Measurements from ENCODE around the gene FOXE1. TPM values are rescaled to one million over a fixed set of nuclear protein-coding genes. Genes with fewer than 3 reads are reported as not detected.

Gene FOXE1
- total RNA-seq, 1 experiment from 2014 or later: not detected

DNA sequence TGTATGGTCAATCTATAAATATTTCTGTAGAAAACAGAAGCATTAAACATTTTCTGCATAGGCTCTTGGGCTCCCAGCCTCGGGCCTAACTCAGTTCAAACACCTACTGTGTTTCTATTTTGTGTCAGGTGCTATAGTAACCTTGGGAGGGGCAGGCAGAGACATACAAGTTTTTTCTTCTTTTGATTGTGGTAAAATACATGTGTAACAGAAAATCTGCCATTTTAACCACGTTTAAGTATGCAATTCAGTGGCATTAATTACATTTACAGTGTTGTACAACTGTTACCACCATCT, 40.8 kb upstream of the FOXE1 start:
- H3K4me1 ChIP-seq (ENCODE audit: control insufficient read depth in 1 of 2, insufficient read depth in 2 of 2, low read length in 2 of 2): peaks cover 0 to 6% of the 10 kb centered on the region in 2 experiments; a peak in 2 of 4 replicates

GRCh38 chr9:97813072-97813471, 40.0 kb upstream of the FOXE1 start:
- RAD21 ChIA-PET (ENCODE audit: low non-redundant PET in 1 of 2, low total read pairs in 2 of 2, uncharacterized antibody in 2 of 2, unreplicated experiment in 2 of 2): no interaction called here
- H3K9me2 ChIP-seq (ENCODE audit: insufficient read depth): no peaks in the 10 kb centered on the region
- no peak overlapping the region for H3K9ac ChIP-seq (ENCODE audit: low read length)
- H3K9me3 ChIP-seq (ENCODE audit: control insufficient read depth in 1 of 2, insufficient read depth in 1 of 2, low read depth in 1 of 2, low read length in 2 of 2): no peaks in the 10 kb centered on the region
- no peaks in the 10 kb centered on the region for H3K27me3 ChIP-seq (ENCODE audit: insufficient read depth, low read length)
- DNase-seq (ENCODE audit: low read depth, low spot score) (no peak), ATAC-seq (no peak)
- no peak overlapping the region for H2AFZ ChIP-seq (ENCODE audit: low read depth, low read length, poor library complexity, severe bottlenecking)
- peaks cover 0 to 6% of the 10 kb centered on the region in 2 experiments; a peak in 2 of 4 replicates for H3K4me1 ChIP-seq (ENCODE audit: control insufficient read depth in 1 of 2, insufficient read depth in 2 of 2, low read length in 2 of 2)
- no peaks in the 10 kb centered on the region for H3K79me2 ChIP-seq (ENCODE audit: insufficient read depth, low read length)
- POLR2A ChIA-PET: no interaction called here
- intact Hi-C loops (cut with micrococcal nuclease): no loop called here
- H3K4me2 ChIP-seq (ENCODE audit: low read length): no peak overlapping the region
- no peaks in the 10 kb centered on the region for H4K20me1 ChIP-seq (ENCODE audit: insufficient read depth)
- CTCF ChIA-PET: no interaction called here
- no peak overlapping the region for H3K27ac ChIP-seq (ENCODE audit: low read depth, low read length)
- TF ChIP-seq ZBTB33 (IDR thresholded peaks at IDR 0.05; ENCODE audit: extremely low read depth, insufficient replicate concordance, low read length) (no peak), SRF (IDR thresholded peaks at IDR 0.05; ENCODE audit: low read depth) (no peak), ELF1 (IDR thresholded peaks at IDR 0.05; ENCODE audit: borderline replicate concordance, low read depth) (no peak), ATF3 (IDR thresholded peaks at IDR 0.05) (no peak), SIN3A (IDR thresholded peaks at IDR 0.05; ENCODE audit: low read depth) (no peak), ZNF274 (IDR thresholded peaks at IDR 0.05; ENCODE audit: low read depth, low read length) (no peak), MAX (IDR thresholded peaks at IDR 0.05) (no peak), SP1 (IDR thresholded peaks at IDR 0.05; ENCODE audit: low read depth) (no peak), POLR2AphosphoS5 (IDR thresholded peaks at IDR 0.05; ENCODE audit: low read depth, low read length) (no peak), RAD21 (IDR thresholded peaks at IDR 0.05; ENCODE audit: low read depth) (no peak), EZH2phosphoT487 (IDR thresholded peaks at IDR 0.05; ENCODE audit: borderline replicate concordance) (no peak), CEBPB (IDR thresholded peaks at IDR 0.05; ENCODE audit: low read depth) (no peak), EZH2 (IDR thresholded peaks at IDR 0.05) (no peak), YY1 (IDR thresholded peaks at IDR 0.05; ENCODE audit: extremely low read depth, insufficient replicate concordance, low read depth, low read length) (no peak), TCF7L2 (IDR thresholded peaks at IDR 0.05; ENCODE audit: borderline replicate concordance, extremely low read depth, insufficient read depth, insufficient read length) (no peak), ZFX (IDR thresholded peaks at IDR 0.05) (no peak), EGR1 (IDR thresholded peaks at IDR 0.05; ENCODE audit: low read depth) (no peak)
- H3K4me3 ChIP-seq (replicated peaks in 1 of 2; ENCODE audit: low read depth in 1 of 2, low read length in 2 of 2): no peak overlapping the region
- BruUV-seq (replicated peaks): no TSS peak
- H3K36me3 ChIP-seq (ENCODE audit: control insufficient read depth in 1 of 2, insufficient read depth in 2 of 2, low read length in 2 of 2): no peaks in the 10 kb centered on the region

More for the DNA sequence above, 40.8 kb upstream of the FOXE1 start:
- no peaks in the 10 kb centered on the region for H3K27me3 ChIP-seq (ENCODE audit: insufficient read depth, low read length)
- DNase-seq (ENCODE audit: low read depth, low spot score) (no peak), ATAC-seq (no peak)
- no TSS peak for BruUV-seq (replicated peaks)
- H3K27ac ChIP-seq (ENCODE audit: low read depth, low read length): no peak overlapping the region
- POLR2A ChIA-PET: no interaction called here
- no peak overlapping the region for H3K9ac ChIP-seq (ENCODE audit: low read length)
- H3K9me3 ChIP-seq (ENCODE audit: control insufficient read depth in 1 of 2, insufficient read depth in 1 of 2, low read depth in 1 of 2, low read length in 2 of 2): no peaks in the 10 kb centered on the region
- H3K36me3 ChIP-seq (ENCODE audit: control insufficient read depth in 1 of 2, insufficient read depth in 2 of 2, low read length in 2 of 2): no peaks in the 10 kb centered on the region
- TF ChIP-seq MAX (IDR thresholded peaks at IDR 0.05): no peak
- TF ChIP-seq SIN3A (IDR thresholded peaks at IDR 0.05; ENCODE audit: low read depth): no peak
- TF ChIP-seq SRF (IDR thresholded peaks at IDR 0.05; ENCODE audit: low read depth): no peak
- TF ChIP-seq ZFX (IDR thresholded peaks at IDR 0.05): no peak
- no peak for TF ChIP-seq POLR2AphosphoS5 (IDR thresholded peaks at IDR 0.05; ENCODE audit: low read depth, low read length)
- TF ChIP-seq EGR1 (IDR thresholded peaks at IDR 0.05; ENCODE audit: low read depth): no peak
- TF ChIP-seq SP1 (IDR thresholded peaks at IDR 0.05; ENCODE audit: low read depth): no peak
- TF ChIP-seq ELF1 (IDR thresholded peaks at IDR 0.05; ENCODE audit: borderline replicate concordance, low read depth): no peak
- CTCF ChIA-PET: interaction anchor here (0.6 kb wide), 1 partner anchor 8 kb away, joined by 3 read pairs; no protein-coding TSS in a partner anchor
- RAD21 ChIA-PET (ENCODE audit: low non-redundant PET in 1 of 2, low total read pairs in 2 of 2, uncharacterized antibody in 2 of 2, unreplicated experiment in 2 of 2): no interaction called here
- H3K79me2 ChIP-seq (ENCODE audit: insufficient read depth, low read length): no peaks in the 10 kb centered on the region
- H2AFZ ChIP-seq (ENCODE audit: low read depth, low read length, poor library complexity, severe bottlenecking): no peak overlapping the region
- intact Hi-C loops (cut with micrococcal nuclease): no loop called here
- no peak overlapping the region for H3K4me3 ChIP-seq (replicated peaks in 1 of 2; ENCODE audit: low read depth in 1 of 2, low read length in 2 of 2)
- no peak overlapping the region for H3K4me2 ChIP-seq (ENCODE audit: low read length)
- no peaks in the 10 kb centered on the region for H4K20me1 ChIP-seq (ENCODE audit: insufficient read depth)
- H3K9me2 ChIP-seq (ENCODE audit: insufficient read depth): no peaks in the 10 kb centered on the region

All from HCT116 (cell line).